HepG2 (cell line): ENCODE measurements around the gene KLF16. TPM values are rescaled to one million over a fixed set of nuclear protein-coding genes. Genes with fewer than 3 reads are reported as not detected.
A peak's percentile ranks its signal among the peaks of the same experiment; 100 is the strongest.

Experiments
- GATAD1 ChIP-seq: IDR thresholded peaks from 2 replicates; pipeline ENCODE4 v1.6.1; 2016; ENCODE audit warnings: missing genetic modification reagents, missing compliant biosample characterization
- HIVEP1 ChIP-seq: sonication (generic); formaldehyde crosslinking; IDR thresholded peaks from 2 replicates; pipeline ENCODE4 v1.4.0; 2020; ENCODE audit warnings: mild to moderate bottlenecking, missing genetic modification reagents
- HNRNPK ChIP-seq: fragments of 200-400 bp; formaldehyde crosslinking; IDR thresholded peaks from 2 replicates; pipeline ENCODE4 v1.6.1; 2018; ENCODE audit warnings: low read length, low read depth, moderate library complexity, mild to moderate bottlenecking; ENCODE audit not compliant: poor library complexity, severe bottlenecking
- MLLT10 ChIP-seq: sonication (generic); formaldehyde crosslinking; IDR thresholded peaks from 2 replicates; pipeline ENCODE4 v1.4.0; 2020; ENCODE audit warnings: missing genetic modification reagents
- MTERF4 ChIP-seq: sonication (generic); formaldehyde crosslinking; IDR thresholded peaks from 2 replicates; pipeline ENCODE4 v1.8.0; 2023; ENCODE audit warnings: mild to moderate bottlenecking, missing genetic modification reagents
- NCOR1 ChIP-seq: fragments of 200-600 bp; sonication (generic); IDR thresholded peaks from 2 replicates; pipeline ENCODE4 v1.7.0; 2017; ENCODE audit warnings: antibody characterized with exemption, low read length, borderline replicate concordance
- POLR2AphosphoS5 ChIP-seq: IDR thresholded peaks from 2 replicates; pipeline ENCODE4 v1.6.1; 2012; ENCODE audit warnings: low read depth, low read length
- SIN3A ChIP-seq: IDR thresholded peaks from 2 replicates; pipeline ENCODE4 v1.6.1; 2011; ENCODE audit warnings: low read depth, mild to moderate bottlenecking, control low read depth, low read length, borderline replicate concordance
- SP4 ChIP-seq: sonication (generic); formaldehyde crosslinking; IDR thresholded peaks from 2 replicates; pipeline ENCODE4 v1.8.1; 2023; ENCODE audit warnings: mild to moderate bottlenecking, missing genetic modification reagents
- polyA plus RNA-seq, 8 experiments: library from polyadenylated mRNA; depleted of rRNA in 3 of 8; stranded (reverse) in 7 of 8; unstranded in 1 of 8; fragments of >200 nt; fragmentation: Illumina TruSeq in 4 of 8; extraction: Trizol in 4 of 8; gene quantifications; 2 replicates each; pipeline versions ENCODE4 v1.2.1 to v1.2.3, GENCODE V29; 2011 to 2016; ENCODE audit warnings: low read depth in 4 of 8, missing spikeins in 1 of 8, mixed read lengths in 1 of 8; ENCODE audit not compliant: insufficient read depth in 1 of 8
- total RNA-seq, 5 experiments: library from RNA; depleted of rRNA; stranded (reverse); fragments of >200 nt; fragmentation: Illumina TruSeq; extraction: Trizol; gene quantifications; 2 replicates each; pipeline ENCODE4 v1.2.3, GENCODE V29; 2016; ENCODE audit warnings: low read depth in 1 of 5
- TF ChIP-seq, protein P1 (sequence below): sonication (generic); formaldehyde crosslinking; conservative IDR thresholded peaks from 2 replicates; pipeline ENCODE4 v1.4.0; 2020; ENCODE audit warnings: missing genetic modification reagents
- TF ChIP-seq, protein P2 (sequence below): sonication (generic); formaldehyde crosslinking; IDR thresholded peaks from 2 replicates; pipeline ENCODE4 v1.4.0; 2020; ENCODE audit warnings: missing genetic modification reagents, borderline replicate concordance
- TF ChIP-seq, protein P3 (sequence below): sonication (generic); formaldehyde crosslinking; IDR thresholded peaks from 2 replicates; pipeline ENCODE4 v1.4.0; 2020; ENCODE audit warnings: missing genetic modification reagents, borderline replicate concordance

KLF16 gene
- total and polyA plus RNA-seq, 2 of the 13 experiments (the other 11 are each of a cell fraction or from before 2014, with no cell fraction given), result 3.5 to 6.7 TPM

DNA sequence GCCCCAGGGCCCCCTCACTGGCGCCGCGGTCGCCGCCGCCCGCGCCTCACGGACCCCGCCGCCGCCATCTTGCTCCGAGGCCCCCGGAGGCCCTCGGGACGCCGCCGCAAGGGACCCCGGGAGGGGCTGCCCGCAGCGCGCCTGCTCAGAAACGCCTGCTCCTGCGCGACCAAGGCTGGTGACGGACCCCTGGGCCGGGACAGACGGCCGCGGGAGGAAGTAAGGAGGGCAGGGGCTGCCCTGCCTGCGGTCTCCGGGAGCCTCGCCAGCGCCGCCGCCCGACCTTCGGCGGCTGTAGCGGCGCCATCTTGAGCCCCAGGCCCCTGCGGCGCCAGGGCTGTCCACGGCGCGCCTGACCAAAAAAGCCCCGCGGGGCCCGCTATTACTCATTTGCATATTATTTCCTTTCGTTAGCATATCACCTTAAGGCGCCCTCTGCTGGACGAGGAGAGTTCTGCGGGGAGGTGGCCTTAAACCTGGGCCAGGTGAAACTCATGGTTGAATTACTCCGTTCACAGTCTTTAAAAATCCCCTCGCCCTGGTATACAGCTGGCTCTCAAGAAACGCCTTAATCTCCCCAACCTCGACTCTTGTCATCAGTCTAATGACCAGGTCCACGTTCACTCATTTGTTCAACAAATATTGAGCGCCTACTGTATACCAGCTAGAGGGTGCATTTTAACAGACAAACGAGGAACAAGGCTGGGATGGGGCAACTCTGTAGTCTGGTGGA, 14.8 kb downstream of the KLF16 start, which contains the start of gene REXO1 (continued):
- TF ChIP-seq HNRNPK (no peak), GATAD1 (CRISPR knock-in tag) (peak; percentile 91), MTERF4 (CRISPR knock-in tag) (0 out of 2 replicates have a peak, but pooled peaks have one; percentile 38), SP4 (CRISPR knock-in tag) (no peak), POLR2AphosphoS5 (peak; percentile 29; the same call in 1 of the 2 replicates), NCOR1 (no peak), MLLT10 (CRISPR knock-in tag) (no peak), SIN3A (no peak), HIVEP1 (CRISPR knock-in tag) (no peak)
- TF ChIP-seq, protein P1, sequence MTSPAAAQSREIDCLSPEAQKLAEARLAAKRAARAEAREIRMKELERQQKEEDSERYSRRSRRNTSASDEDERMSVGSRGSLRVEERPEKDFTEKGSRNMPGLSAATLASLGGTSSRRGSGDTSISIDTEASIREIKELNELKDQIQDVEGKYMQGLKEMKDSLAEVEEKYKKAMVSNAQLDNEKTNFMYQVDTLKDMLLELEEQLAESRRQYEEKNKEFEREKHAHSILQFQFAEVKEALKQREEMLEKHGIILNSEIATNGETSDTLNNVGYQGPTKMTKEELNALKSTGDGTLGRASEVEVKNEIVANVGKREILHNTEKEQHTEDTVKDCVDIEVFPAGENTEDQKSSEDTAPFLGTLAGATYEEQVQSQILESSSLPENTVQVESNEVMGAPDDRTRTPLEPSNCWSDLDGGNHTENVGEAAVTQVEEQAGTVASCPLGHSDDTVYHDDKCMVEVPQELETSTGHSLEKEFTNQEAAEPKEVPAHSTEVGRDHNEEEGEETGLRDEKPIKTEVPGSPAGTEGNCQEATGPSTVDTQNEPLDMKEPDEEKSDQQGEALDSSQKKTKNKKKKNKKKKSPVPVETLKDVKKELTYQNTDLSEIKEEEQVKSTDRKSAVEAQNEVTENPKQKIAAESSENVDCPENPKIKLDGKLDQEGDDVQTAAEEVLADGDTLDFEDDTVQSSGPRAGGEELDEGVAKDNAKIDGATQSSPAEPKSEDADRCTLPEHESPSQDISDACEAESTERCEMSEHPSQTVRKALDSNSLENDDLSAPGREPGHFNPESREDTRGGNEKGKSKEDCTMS (CRISPR knock-in tag), result no peak
- TF ChIP-seq, protein P2, sequence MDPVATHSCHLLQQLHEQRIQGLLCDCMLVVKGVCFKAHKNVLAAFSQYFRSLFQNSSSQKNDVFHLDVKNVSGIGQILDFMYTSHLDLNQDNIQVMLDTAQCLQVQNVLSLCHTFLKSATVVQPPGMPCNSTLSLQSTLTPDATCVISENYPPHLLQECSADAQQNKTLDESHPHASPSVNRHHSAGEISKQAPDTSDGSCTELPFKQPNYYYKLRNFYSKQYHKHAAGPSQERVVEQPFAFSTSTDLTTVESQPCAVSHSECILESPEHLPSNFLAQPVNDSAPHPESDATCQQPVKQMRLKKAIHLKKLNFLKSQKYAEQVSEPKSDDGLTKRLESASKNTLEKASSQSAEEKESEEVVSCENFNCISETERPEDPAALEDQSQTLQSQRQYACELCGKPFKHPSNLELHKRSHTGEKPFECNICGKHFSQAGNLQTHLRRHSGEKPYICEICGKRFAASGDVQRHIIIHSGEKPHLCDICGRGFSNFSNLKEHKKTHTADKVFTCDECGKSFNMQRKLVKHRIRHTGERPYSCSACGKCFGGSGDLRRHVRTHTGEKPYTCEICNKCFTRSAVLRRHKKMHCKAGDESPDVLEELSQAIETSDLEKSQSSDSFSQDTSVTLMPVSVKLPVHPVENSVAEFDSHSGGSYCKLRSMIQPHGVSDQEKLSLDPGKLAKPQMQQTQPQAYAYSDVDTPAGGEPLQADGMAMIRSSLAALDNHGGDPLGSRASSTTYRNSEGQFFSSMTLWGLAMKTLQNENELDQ (CRISPR knock-in tag), result no peak
- TF ChIP-seq, protein P3, sequence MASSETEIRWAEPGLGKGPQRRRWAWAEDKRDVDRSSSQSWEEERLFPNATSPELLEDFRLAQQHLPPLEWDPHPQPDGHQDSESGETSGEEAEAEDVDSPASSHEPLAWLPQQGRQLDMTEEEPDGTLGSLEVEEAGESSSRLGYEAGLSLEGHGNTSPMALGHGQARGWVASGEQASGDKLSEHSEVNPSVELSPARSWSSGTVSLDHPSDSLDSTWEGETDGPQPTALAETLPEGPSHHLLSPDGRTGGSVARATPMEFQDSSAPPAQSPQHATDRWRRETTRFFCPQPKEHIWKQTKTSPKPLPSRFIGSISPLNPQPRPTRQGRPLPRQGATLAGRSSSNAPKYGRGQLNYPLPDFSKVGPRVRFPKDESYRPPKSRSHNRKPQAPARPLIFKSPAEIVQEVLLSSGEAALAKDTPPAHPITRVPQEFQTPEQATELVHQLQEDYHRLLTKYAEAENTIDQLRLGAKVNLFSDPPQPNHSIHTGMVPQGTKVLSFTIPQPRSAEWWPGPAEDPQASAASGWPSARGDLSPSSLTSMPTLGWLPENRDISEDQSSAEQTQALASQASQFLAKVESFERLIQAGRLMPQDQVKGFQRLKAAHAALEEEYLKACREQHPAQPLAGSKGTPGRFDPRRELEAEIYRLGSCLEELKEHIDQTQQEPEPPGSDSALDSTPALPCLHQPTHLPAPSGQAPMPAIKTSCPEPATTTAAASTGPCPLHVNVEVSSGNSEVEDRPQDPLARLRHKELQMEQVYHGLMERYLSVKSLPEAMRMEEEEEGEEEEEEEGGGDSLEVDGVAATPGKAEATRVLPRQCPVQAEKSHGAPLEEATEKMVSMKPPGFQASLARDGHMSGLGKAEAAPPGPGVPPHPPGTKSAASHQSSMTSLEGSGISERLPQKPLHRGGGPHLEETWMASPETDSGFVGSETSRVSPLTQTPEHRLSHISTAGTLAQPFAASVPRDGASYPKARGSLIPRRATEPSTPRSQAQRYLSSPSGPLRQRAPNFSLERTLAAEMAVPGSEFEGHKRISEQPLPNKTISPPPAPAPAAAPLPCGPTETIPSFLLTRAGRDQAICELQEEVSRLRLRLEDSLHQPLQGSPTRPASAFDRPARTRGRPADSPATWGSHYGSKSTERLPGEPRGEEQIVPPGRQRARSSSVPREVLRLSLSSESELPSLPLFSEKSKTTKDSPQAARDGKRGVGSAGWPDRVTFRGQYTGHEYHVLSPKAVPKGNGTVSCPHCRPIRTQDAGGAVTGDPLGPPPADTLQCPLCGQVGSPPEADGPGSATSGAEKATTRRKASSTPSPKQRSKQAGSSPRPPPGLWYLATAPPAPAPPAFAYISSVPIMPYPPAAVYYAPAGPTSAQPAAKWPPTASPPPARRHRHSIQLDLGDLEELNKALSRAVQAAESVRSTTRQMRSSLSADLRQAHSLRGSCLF (CRISPR knock-in tag), result no peak
